Sigmoid colon (tissue), 7 donors: ENCODE measurements around the gene PKHD1. TPM values are rescaled to one million over a fixed set of nuclear protein-coding genes. Genes with fewer than 3 reads are reported as not detected.

Experiments
- DNase-seq: peaks from one replicate; pipeline ENCODE4 v3.0.0-alpha.2; 2019
- H3K27ac ChIP-seq, 4 donors: fragments of 200-600 bp; sonication (generic); one replicate each; pipeline ENCODE4 v1.5.1; 2016 to 2019; ENCODE audit warnings: mild to moderate bottlenecking in 1 of 4
- H3K27me3 ChIP-seq, 3 donors: fragments of 200-600 bp; sonication (generic); one replicate each; pipeline ENCODE4 v1.5.1; 2019; ENCODE audit warnings: mild to moderate bottlenecking in 1 of 3
- H3K36me3 ChIP-seq, 4 donors: fragments of 200-600 bp; sonication (generic); one replicate each; pipeline ENCODE4 v1.5.1; 2016 to 2019
- H3K4me1 ChIP-seq, 4 donors: fragments of 200-600 bp; sonication (generic); one replicate each; pipeline ENCODE4 v1.5.1; 2017 to 2019
- H3K4me3 ChIP-seq, 4 donors: fragments of 200-600 bp; sonication (generic); one replicate each; pipeline ENCODE4 v1.5.1; 2017 to 2019; ENCODE audit warnings: mild to moderate bottlenecking in 2 of 4, moderate library complexity in 1 of 4
- H3K9me3 ChIP-seq, 4 donors: fragments of 200-600 bp in 3 of 4; sonication (generic) in 3 of 4; one replicate each; pipeline versions ENCODE4 v1.5.1 to v1.6.1; 2013 to 2019
- EP300 ChIP-seq, 4 donors: sonication (generic); formaldehyde crosslinking; IDR thresholded peaks; one replicate each; pipeline ENCODE4 v1.6.1; 2017; ENCODE audit warnings: antibody characterized with exemption in 4 of 4
- POLR2A ChIP-seq, 2 donors: fragments of 450-650 bp; IDR thresholded peaks; one replicate each; pipeline ENCODE4 v1.6.1; 2016; ENCODE audit warnings: antibody characterized with exemption in 2 of 2, mild to moderate bottlenecking in 2 of 2, moderate library complexity in 2 of 2
- POLR2AphosphoS5 ChIP-seq, 4 donors: sonication (generic); formaldehyde crosslinking; IDR thresholded peaks; one replicate each; pipeline ENCODE4 v1.6.1; 2017; ENCODE audit warnings: antibody characterized with exemption in 4 of 4
- WGBS, 2 donors: extraction: QIAGEN DNeasy Blood & Tissue Kit; methylation state at CpG; one replicate each; pipeline ENCODE4 v1.1.7; 2013; 5-methylcytosine and 5-hydroxymethylcytosine counted together
- intact Hi-C: fragments of 100-400 bp; cut with DNase I; formaldehyde crosslinking; loops from one replicate; pipeline ENCODE4 v1.15.1; 2023
- polyA plus RNA-seq, 3 donors: library from polyadenylated mRNA; stranded (reverse); fragments of 200-250 nt; gene quantifications; one replicate each; pipeline ENCODE4 v1.2.3, GENCODE V29; 2013
- total RNA-seq, 4 donors: library from RNA; depleted of rRNA; stranded (reverse); fragments of >200 nt; gene quantifications; one replicate each; pipeline ENCODE4 v1.1.0, GENCODE V29; 2016
- TF ChIP-seq, protein P1 (sequence below), 4 experiments: fragments of 450-650 bp in 3 of 4; fragments of 200-600 bp in 1 of 4; IDR thresholded peaks; one replicate each; pipeline ENCODE4 v1.5.1; 2016 to 2019; ENCODE audit warnings: antibody characterized with exemption in 4 of 4, mild to moderate bottlenecking in 3 of 4, moderate library complexity in 2 of 4
- donor health status: healthy with polysubstance abuse.
- donor health status: Bipolar disorder and iron deficiency.
- donor health status: healthy.

Gene PKHD1
- total and polyA plus RNA-seq, 7 donors: under 0.01 to 0.66 (median under 0.01) TPM; not detected in 2

DNA sequence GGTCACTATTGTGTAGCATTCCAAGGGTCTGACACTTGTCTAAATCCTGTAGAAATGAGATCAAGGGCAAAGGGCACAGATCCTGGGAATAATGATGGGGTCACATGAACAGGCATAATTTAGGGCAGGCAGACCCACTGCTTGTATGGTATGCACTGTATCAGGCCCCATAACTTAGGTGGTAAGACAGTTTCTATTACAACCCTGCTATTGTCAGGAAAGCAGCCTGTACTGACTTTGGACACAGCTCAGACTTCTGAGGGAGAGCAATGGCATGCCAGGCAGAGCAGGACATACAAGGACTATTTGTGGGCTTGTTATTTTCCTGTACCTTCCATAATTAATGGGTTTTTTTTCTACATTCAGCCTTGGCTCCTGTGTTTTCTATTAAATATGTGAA is 286.8 kb downstream of the PKHD1 start:
- H3K4me1 ChIP-seq: no peaks in the 10 kb centered on the region
- H3K27me3 ChIP-seq: no peaks in the 10 kb centered on the region
- intact Hi-C loops: no loop called here
- no peaks in the 10 kb centered on the region for H3K36me3 ChIP-seq
- peaks cover 0 to 1% (median 0%) of the 10 kb centered on the region in 4 donors for H3K9me3 ChIP-seq
- no peak overlapping the region for H3K27ac ChIP-seq
- H3K4me3 ChIP-seq: no peak overlapping the region
- TF ChIP-seq POLR2A (IDR thresholded peaks at IDR 0.05) (no peak), POLR2AphosphoS5 (IDR thresholded peaks at IDR 0.05) (no peak), EP300 (IDR thresholded peaks at IDR 0.05) (no peak)
- TF ChIP-seq, protein P1, sequence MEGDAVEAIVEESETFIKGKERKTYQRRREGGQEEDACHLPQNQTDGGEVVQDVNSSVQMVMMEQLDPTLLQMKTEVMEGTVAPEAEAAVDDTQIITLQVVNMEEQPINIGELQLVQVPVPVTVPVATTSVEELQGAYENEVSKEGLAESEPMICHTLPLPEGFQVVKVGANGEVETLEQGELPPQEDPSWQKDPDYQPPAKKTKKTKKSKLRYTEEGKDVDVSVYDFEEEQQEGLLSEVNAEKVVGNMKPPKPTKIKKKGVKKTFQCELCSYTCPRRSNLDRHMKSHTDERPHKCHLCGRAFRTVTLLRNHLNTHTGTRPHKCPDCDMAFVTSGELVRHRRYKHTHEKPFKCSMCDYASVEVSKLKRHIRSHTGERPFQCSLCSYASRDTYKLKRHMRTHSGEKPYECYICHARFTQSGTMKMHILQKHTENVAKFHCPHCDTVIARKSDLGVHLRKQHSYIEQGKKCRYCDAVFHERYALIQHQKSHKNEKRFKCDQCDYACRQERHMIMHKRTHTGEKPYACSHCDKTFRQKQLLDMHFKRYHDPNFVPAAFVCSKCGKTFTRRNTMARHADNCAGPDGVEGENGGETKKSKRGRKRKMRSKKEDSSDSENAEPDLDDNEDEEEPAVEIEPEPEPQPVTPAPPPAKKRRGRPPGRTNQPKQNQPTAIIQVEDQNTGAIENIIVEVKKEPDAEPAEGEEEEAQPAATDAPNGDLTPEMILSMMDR (IDR thresholded peaks at IDR 0.05): no peak
- DNase-seq: no peak

GRCh38 chr6:51793393-51793792 is 294.0 kb downstream of the PKHD1 start:
- intact Hi-C loops: no loop called here
- 91 to 92% methylated on average over 3 of the region's 3 CpGs for WGBS, 2 donors
- H3K4me1 ChIP-seq: no peaks in the 10 kb centered on the region
- no peak overlapping the region for H3K27ac ChIP-seq
- H3K9me3 ChIP-seq: peaks cover 0 to 4% (median 1%) of the 10 kb centered on the region in 4 donors
- TF ChIP-seq POLR2A (IDR thresholded peaks at IDR 0.05) (no peak), EP300 (IDR thresholded peaks at IDR 0.05) (no peak), POLR2AphosphoS5 (IDR thresholded peaks at IDR 0.05) (no peak)
- TF ChIP-seq, protein P1 (IDR thresholded peaks at IDR 0.05): no peak
- DNase-seq: no peak
- no peaks in the 10 kb centered on the region for H3K27me3 ChIP-seq
- no peaks in the 10 kb centered on the region for H3K36me3 ChIP-seq
- H3K4me3 ChIP-seq: no peak overlapping the region

GRCh38 chr6:51792273-51793030 is 295.0 kb downstream of the PKHD1 start:
- intact Hi-C loops: no loop called here
- no peak for DNase-seq
- Histone ChIP-seq H3K36me3 (no peaks in the 10 kb centered on the region), H3K4me1 (no peaks in the 10 kb centered on the region), H3K9me3 (peaks cover 0 to 4% (median 1%) of the 10 kb centered on the region in 4 donors), H3K27ac (no peak overlapping the region), H3K27me3 (no peaks in the 10 kb centered on the region), H3K4me3 (no peak overlapping the region)
- WGBS, 2 donors: 36 to 45% methylated on average over 1 of the region's 1 CpG
- TF ChIP-seq EP300 (IDR thresholded peaks at IDR 0.05) (no peak), POLR2A (IDR thresholded peaks at IDR 0.05) (no peak), POLR2AphosphoS5 (IDR thresholded peaks at IDR 0.05) (no peak)
- TF ChIP-seq, protein P1 (IDR thresholded peaks at IDR 0.05): no peak

GRCh38 chr6:51790946-51791345 is 296.5 kb downstream of the PKHD1 start:
- 73 to 89% methylated on average over 5 of the region's 5 CpGs for WGBS, 2 donors
- TF ChIP-seq POLR2A (IDR thresholded peaks at IDR 0.05) (no peak), POLR2AphosphoS5 (IDR thresholded peaks at IDR 0.05) (no peak), EP300 (IDR thresholded peaks at IDR 0.05) (no peak)
- TF ChIP-seq, protein P1 (IDR thresholded peaks at IDR 0.05): no peak
- intact Hi-C loops: no loop called here
- H3K27ac ChIP-seq: no peak overlapping the region
- H3K36me3 ChIP-seq: no peaks in the 10 kb centered on the region
- peaks cover 0 to 4% (median 1%) of the 10 kb centered on the region in 4 donors for H3K9me3 ChIP-seq
- H3K4me1 ChIP-seq: no peaks in the 10 kb centered on the region
- no peak for DNase-seq
- no peaks in the 10 kb centered on the region for H3K27me3 ChIP-seq
- H3K4me3 ChIP-seq: no peak overlapping the region
